Measurements from ENCODE around the gene PIP4K2C.

PIP4K2C gene

GRCh38 chr12:57590864-57591781 is at the start of gene PIP4K2C:
TSS of gene PIP4K2C (plus strand) at chr12:57591192. CDS start at chr12:57591290, 98 bp downstream.
- peak; percentile 88 for DNase-seq (ENCODE audit: low spot score)

GRCh38 chr12:57541717-57542116 is 49.3 kb upstream of the PIP4K2C start:
- no peak for DNase-seq (ENCODE audit: low spot score)

GRCh38 chr12:57543581-57543980 is 47.4 kb upstream of the PIP4K2C start:
- DNase-seq (ENCODE audit: low spot score), result no peak

GRCh38 chr12:57545809-57546437 is 45.1 kb upstream of the PIP4K2C start:
- DNase-seq (ENCODE audit: low spot score), result no peak

DNA sequence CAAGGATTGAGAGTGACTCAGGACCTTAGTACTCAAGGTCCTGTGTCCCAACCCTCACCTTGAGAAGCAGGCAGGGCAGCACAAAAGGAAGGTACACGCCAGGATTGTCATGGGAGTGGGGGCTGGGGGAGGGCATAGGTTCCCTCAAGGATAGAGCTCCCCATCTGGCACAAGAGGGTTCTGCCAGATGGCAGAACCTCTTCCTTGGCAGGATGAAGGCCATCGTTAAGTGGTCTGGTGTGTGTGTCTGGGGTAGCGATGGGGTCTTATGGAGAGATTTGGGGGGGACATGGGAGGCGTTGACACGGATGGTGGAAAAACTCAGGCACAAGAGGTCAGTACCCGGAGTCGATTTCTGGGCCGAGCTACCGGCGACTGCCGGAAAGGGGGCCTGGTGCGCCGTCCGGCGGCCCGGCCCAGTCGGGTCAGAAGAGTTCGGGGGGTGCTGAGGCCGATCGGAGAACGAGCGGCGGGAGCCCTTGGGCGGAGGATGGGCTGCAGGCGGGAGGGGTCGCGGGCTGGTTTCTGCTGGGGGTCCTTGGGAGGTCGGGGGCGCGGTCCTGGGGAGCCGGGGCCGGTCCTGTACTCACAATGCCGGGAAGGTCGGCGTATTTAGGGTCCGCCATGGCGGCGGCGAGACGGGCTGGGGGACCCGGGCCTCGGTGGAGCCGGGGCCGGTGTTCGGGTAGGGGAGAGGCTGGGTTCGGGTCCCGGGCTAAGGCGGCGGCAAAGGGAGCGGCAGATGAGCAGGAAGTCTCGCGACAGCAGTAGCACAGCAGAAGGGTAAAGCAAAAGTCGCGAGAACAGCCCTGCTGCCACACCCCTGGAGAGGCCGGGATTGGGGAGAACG is 44.3 kb upstream of the PIP4K2C start, which contains the start of gene DCTN2:
DCTN2 (minus strand) TSS at position 755 of the 850 bp plus-strand sequence; CDS start at position 626, 129 bp downstream.
- peak; percentile 98 for DNase-seq (ENCODE audit: low spot score)

DNA sequence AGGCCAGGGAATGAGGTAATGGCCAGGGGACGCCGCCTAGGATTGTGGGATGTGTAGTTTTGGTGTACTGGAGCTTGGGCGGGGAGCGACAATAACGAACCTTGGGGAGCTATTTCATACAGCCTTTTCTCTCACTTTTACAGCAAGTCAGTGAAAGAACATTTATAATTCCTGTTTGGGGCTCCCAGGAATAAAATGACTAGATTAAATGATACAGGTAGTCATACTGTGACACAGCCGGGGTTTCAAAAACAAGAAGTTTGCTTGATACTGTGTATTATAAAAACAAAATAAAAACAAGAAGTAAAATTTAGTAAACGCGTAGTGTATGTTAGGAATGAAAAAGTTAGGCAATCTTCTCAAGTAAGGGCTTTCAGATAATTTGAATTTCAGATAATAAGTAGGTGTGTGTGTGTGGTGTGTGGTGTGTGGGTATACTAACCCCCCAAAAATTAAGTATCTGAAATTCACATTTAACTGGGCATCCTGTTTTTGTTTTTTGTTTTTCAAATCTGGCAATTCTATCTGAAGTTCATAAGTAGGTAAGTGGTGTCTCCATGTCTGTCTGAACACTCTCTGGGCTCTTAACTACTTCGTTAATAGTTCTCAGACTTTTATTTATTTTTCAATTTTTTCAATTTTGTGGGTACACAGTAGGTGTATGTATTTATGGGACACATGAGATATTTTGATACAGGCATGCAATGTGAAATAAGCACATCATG is 43.5 kb upstream of the PIP4K2C start:
- DNase-seq (ENCODE audit: low spot score), result no peak

GRCh38 chr12:57548013-57548315 is 43.0 kb upstream of the PIP4K2C start:
- DNase-seq (ENCODE audit: low spot score), result no peak

- DNase-seq (ENCODE audit: low spot score), result no peak
Observed at GRCh38 chr12:57548488-57548887, 42.5 kb upstream of the PIP4K2C start.

DNA sequence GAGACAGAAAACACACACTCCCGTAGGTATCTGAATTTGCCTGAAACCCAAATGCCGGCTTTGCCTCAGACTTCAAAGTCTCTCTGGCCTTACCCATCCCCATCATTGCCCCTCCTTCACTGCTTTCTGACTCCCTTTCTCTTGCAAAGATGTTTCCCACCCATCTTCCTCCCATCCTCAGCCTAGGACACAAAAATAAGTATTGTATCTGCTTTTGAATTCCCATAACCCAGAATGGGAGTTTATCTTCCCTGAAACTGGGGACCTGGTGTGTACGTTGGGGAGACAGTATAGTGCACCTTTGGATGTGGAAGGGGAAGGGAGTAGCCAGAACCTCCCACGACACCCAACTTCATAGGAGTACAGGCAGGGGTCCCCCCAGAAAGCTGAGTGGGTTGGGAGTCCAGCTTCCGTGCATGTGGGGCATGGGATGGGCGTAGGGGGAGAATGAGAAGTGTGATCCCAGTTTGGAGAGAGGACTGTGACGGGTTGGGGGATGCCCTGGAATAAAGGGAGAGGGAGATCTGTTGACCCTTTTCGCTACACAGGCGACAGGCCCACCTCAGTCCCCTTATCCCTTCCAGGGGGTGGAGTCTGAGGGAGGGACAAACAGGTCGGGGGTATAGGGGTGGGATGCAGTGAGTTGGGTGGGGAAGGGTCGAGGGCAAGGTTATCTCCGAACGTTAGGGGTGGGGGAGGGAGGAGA is 41.6 kb upstream of the PIP4K2C start:
- DNase-seq (ENCODE audit: low spot score), result no peak

GRCh38 chr12:57549909-57550640 is 40.9 kb upstream of the PIP4K2C start, which contains the start of gene KIF5A:
TSS of gene KIF5A (plus strand) at chr12:57550044. CDS start at chr12:57550272, 228 bp downstream.
- DNase-seq (ENCODE audit: low spot score), result no peak

DNA sequence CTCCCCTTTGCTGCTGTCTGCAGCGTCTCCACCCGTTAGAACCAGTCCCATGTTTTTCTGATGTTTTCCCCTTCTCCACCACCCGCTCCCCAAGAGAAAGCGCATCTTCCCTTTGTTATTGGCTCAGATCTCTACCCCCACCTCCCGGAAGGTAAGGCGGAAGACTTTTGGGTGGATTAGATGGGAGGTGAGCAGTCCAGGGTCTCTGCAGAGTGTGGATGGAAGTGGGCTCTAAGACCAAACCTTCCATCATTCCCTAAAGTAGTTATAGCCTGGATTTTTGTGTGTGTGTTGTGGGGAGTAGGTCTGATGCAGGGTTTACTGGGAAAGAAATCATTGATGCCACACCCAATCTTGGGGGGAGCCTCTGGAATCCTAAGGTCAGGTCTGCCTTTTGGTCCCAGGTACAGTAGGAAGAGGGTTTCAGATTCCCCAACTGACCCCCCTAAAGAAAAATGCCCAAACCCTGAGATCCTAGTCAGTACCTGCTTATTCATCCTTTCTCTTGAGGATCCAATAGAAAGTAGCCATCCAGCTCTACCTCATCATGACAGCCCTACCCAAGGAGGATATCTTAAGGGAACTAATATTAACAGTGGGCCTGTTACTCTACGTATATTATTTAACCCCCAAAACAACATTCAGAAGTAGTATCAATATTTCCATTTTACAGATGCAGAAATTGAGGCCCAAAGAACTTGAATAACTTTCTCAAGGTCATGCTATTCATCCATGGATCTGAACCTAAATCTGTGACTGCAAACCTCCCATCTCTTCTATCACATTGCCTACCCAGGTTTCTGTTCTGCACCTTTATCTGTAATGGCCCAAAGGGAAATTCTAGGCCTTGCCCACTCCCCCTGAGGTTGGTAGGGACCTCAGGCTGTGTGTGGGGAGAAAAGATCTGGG is 40.1 kb upstream of the PIP4K2C start:
- DNase-seq (ENCODE audit: low spot score), result no peak

GRCh38 chr12:57551637-57552305 is 39.2 kb upstream of the PIP4K2C start:
- no peak for DNase-seq (ENCODE audit: low spot score)

- no peak for DNase-seq (ENCODE audit: low spot score)
Observed at GRCh38 chr12:57552306-57552651, 38.7 kb upstream of the PIP4K2C start.

DNA sequence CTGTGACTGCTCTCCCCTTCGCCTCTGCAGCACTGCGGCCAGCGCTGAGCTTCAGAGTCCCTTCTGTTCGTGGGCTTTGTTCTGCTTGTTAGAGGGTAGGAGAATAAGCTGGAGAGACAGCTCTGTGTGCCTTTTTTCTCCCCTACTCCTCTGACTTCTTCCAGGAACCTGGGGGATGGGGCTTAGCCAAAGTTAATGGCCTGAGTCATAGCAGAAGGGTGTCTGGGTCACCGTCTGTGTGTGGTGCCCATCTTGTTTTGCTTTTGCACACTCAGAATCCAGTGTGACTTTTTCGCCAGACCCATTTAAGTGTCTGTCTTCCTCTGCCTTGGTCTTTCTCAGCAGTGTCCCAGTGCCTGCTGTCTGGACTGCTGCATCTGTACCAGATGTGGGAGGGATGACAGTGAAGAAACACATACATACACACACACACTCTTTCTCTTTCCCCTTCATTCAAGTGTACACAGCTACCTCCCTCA is 38.1 kb upstream of the PIP4K2C start:
- no peak for DNase-seq (ENCODE audit: low spot score)

DNA sequence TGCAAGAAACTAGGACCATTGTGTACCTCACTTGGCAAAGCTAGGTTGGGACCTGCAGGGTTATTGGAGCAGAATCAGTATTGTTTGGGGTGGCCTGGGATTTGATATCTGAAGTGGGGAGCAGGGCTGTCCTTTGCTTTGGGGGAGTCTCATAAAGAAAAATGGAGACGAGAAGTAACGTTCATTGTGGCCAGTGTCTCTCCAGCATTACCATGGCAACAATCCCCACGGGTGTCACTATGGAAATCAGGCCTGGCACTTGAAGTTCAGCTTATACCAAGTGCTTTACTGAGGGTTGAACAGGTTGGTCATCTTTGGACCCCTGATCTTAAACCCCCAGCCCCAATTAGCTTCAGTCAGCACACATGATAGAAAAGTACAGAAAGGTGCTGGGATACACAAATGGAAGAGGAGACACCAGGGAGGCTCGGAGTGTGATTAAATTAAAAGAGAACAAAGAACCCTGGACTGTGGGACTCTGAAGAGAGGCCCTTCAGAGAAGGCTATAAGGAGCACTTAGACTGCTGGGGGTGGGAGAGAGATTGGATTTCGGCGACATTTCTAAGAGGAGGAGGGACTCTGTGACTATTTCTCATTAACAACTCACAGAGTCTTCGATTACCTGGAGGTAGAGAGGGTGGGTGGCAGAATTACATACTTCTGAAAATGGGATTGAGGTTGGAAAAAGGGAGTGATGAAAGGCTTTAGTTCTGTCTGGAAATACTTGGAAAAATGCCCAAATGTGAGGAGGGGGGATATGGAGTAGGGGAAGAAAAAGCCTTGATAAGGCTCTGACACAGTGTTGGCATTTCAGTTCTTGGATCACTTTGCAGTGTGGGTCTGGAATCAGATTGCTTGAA is 37.4 kb upstream of the PIP4K2C start:
- no peak for DNase-seq (ENCODE audit: low spot score)

- DNase-seq (ENCODE audit: low spot score), result no peak
Observed at GRCh38 chr12:57554453-57554852, 36.5 kb upstream of the PIP4K2C start.

GRCh38 chr12:57554897-57555296 is 36.1 kb upstream of the PIP4K2C start:
- no peak for DNase-seq (ENCODE audit: low spot score)

- DNase-seq (ENCODE audit: low spot score), result no peak
Observed at GRCh38 chr12:57558864-57559263, 32.1 kb upstream of the PIP4K2C start.
